ENCODE results near the gene FABP7.

FABP7 gene

GRCh38 chr6:122778985-122779661 lies 393 bp upstream of the FABP7 start:
- no peak for TF ChIP-seq CTCF (IDR thresholded peaks at IDR 0.05)
- Histone ChIP-seq H3K4me1 (no peaks in the 10 kb centered on the region), H3K4me3 (ENCODE audit: low read depth, low read length) (no peak overlapping the region), H3K79me2 (no peaks in the 10 kb centered on the region), H2AFZ (no peak overlapping the region), H3K4me2 (ENCODE audit: low read length) (no peak overlapping the region), H3K9me3 (ENCODE audit: control insufficient read depth, low read length) (no peaks in the 10 kb centered on the region), H3K27me3 (ENCODE audit: control insufficient read depth, insufficient read depth, low read length) (no peaks in the 10 kb centered on the region), H3K36me3 (ENCODE audit: control insufficient read depth, insufficient read depth, low read length) (no peaks in the 10 kb centered on the region), H3K27ac (no peak overlapping the region), H3K9ac (no peak overlapping the region)

DNA sequence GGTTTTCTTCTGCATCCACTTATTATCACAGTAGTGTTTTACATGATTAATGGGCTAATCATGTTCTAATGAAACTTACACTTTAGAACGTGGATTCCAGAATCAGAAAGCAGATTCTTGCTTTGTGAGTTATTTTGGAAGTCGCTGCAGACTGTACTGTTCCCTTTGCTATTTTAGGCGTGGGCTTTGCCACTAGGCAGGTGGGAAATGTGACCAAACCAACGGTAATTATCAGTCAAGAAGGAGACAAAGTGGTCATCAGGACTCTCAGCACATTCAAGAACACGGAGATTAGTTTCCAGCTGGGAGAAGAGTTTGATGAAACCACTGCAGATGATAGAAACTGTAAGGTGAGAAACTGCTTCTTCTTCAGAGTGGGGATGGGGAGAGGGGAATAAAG lies 598 bp downstream of the FABP7 start:
- Histone ChIP-seq H3K27ac (no peak overlapping the region), H3K9ac (no peak overlapping the region), H3K4me1 (no peaks in the 10 kb centered on the region)

GRCh38 chr6:122781716-122782115 lies 2.2 kb downstream of the FABP7 start:
- Histone ChIP-seq H3K27ac (no peak overlapping the region), H2AFZ (no peak overlapping the region), H3K4me2 (ENCODE audit: low read length) (no peak overlapping the region), H3K4me3 (ENCODE audit: low read depth, low read length) (no peak overlapping the region), H3K36me3 (ENCODE audit: control insufficient read depth, insufficient read depth, low read length) (no peaks in the 10 kb centered on the region), H3K4me1 (no peaks in the 10 kb centered on the region), H3K79me2 (no peaks in the 10 kb centered on the region), H3K9ac (no peak overlapping the region), H3K9me3 (ENCODE audit: control insufficient read depth, low read length) (no peaks in the 10 kb centered on the region), H3K27me3 (ENCODE audit: control insufficient read depth, insufficient read depth, low read length) (no peaks in the 10 kb centered on the region)
- TF ChIP-seq CTCF (IDR thresholded peaks at IDR 0.05) = no peak

More for the DNA sequence above, 598 bp downstream of the FABP7 start:
- Histone ChIP-seq H3K4me2 (ENCODE audit: low read length) (no peak overlapping the region), H3K9me3 (ENCODE audit: control insufficient read depth, low read length) (no peaks in the 10 kb centered on the region), H3K4me3 (ENCODE audit: low read depth, low read length) (no peak overlapping the region), H3K27me3 (ENCODE audit: control insufficient read depth, insufficient read depth, low read length) (no peaks in the 10 kb centered on the region), H2AFZ (no peak overlapping the region), H3K79me2 (no peaks in the 10 kb centered on the region), H3K36me3 (ENCODE audit: control insufficient read depth, insufficient read depth, low read length) (no peaks in the 10 kb centered on the region)
- no peak for TF ChIP-seq CTCF (IDR thresholded peaks at IDR 0.05)

GRCh38 chr6:122783401-122783800 lies 3.9 kb downstream of the FABP7 start:
- peaks cover 2% of the 10 kb centered on the region for H3K4me1 ChIP-seq
- H3K79me2 ChIP-seq = no peaks in the 10 kb centered on the region
- no peaks in the 10 kb centered on the region for H3K27me3 ChIP-seq (ENCODE audit: control insufficient read depth, insufficient read depth, low read length)
- no peak overlapping the region for H2AFZ ChIP-seq
- no peak overlapping the region for H3K4me3 ChIP-seq (ENCODE audit: low read depth, low read length)
- H3K36me3 ChIP-seq (ENCODE audit: control insufficient read depth, insufficient read depth, low read length) = no peaks in the 10 kb centered on the region
- no peak overlapping the region for H3K4me2 ChIP-seq (ENCODE audit: low read length)
- no peaks in the 10 kb centered on the region for H3K9me3 ChIP-seq (ENCODE audit: control insufficient read depth, low read length)
- no peak overlapping the region for H3K27ac ChIP-seq
- no peak overlapping the region for H3K9ac ChIP-seq
- no peak for TF ChIP-seq CTCF (IDR thresholded peaks at IDR 0.05)

- TF ChIP-seq CTCF (IDR thresholded peaks at IDR 0.05) = no peak
- Histone ChIP-seq H3K27ac (no peak overlapping the region), H3K4me3 (ENCODE audit: low read depth, low read length) (no peak overlapping the region), H2AFZ (no peak overlapping the region), H3K4me1 (peaks cover 6% of the 10 kb centered on the region), H3K79me2 (no peaks in the 10 kb centered on the region), H3K27me3 (ENCODE audit: control insufficient read depth, insufficient read depth, low read length) (no peaks in the 10 kb centered on the region), H3K36me3 (ENCODE audit: control insufficient read depth, insufficient read depth, low read length) (no peaks in the 10 kb centered on the region), H3K9me3 (ENCODE audit: control insufficient read depth, low read length) (no peaks in the 10 kb centered on the region), H3K9ac (no peak overlapping the region), H3K4me2 (ENCODE audit: low read length) (no peak overlapping the region)
Observed at GRCh38 chr6:122785891-122786290, 6.4 kb downstream of the FABP7 start.

All from parathyroid adenoma (tissue), 2 donors.